Fibroblast of villous mesenchyme (primary cell): ENCODE results near the gene ACSBG1. TPM values are rescaled to one million over a fixed set of nuclear protein-coding genes. Genes with fewer than 3 reads are reported as not detected.

Experiments used
- DNase-seq: peaks from one replicate; pipeline ENCODE4 v3.0.0-alpha.2; 2010; ENCODE audit warnings: low read depth
- H3K4me3 ChIP-seq: 2 replicates; pipeline ENCODE4 v1.5.1; 2011; ENCODE audit warnings: low read depth, mild to moderate bottlenecking, low read length
- total RNA-seq: library from RNA; depleted of rRNA; stranded (reverse); fragments of >200 nt; gene quantifications from 2 replicates; pipeline ENCODE4 v1.2.3, GENCODE V29; 2012
- TF ChIP-seq, protein P1 (sequence below): IDR thresholded peaks from 2 replicates; pipeline ENCODE4 v1.5.1; 2012; ENCODE audit warnings: low read depth, mild to moderate bottlenecking, low read length; ENCODE audit not compliant: insufficient read depth

ACSBG1 gene
- total RNA-seq, 1 donor, result under 0.01 TPM

DNA sequence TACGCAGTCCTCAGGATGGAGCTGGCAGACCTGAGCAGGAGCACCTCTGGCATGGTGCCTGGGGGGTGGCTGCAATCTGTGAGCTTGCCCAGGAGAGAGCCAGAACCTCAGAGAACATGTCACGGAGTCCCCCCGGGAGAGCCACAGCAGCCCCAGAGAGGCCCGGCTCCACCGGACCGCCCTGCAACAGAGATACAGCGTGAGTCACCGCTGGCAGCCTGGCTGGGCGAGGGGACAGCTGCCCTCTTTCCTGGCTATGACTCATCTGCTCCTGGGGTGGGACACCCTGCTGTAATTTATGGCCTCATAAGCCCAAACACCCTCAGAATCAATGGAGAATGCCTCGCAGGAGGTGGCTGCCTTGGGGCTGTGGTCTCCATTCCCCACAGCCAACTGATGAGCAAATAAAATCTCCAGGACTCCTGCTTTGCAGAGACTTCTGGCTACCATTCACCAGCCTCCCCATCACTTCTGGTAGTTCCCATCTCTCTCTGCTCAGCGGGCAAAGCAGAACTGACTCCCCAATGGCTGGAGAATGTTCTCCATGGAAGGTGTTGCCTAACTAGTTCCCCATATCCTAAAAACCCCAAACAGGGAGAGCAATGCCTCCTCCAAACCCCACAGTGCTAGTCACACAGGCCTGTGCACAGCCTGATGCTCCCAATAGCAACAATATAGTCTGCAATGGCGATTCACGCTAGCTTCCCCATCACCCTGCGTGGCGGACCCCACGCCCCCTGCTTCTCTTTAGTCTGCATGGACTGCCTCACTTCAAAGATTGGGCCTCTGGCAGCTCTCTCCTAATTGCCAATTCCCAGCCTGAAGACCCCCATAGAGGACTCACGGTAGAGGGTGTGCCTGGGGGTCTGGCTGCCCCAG, 21.6 kb downstream of the ACSBG1 start:
- H3K4me3 ChIP-seq, result no peak overlapping the region
- TF ChIP-seq, protein P1, sequence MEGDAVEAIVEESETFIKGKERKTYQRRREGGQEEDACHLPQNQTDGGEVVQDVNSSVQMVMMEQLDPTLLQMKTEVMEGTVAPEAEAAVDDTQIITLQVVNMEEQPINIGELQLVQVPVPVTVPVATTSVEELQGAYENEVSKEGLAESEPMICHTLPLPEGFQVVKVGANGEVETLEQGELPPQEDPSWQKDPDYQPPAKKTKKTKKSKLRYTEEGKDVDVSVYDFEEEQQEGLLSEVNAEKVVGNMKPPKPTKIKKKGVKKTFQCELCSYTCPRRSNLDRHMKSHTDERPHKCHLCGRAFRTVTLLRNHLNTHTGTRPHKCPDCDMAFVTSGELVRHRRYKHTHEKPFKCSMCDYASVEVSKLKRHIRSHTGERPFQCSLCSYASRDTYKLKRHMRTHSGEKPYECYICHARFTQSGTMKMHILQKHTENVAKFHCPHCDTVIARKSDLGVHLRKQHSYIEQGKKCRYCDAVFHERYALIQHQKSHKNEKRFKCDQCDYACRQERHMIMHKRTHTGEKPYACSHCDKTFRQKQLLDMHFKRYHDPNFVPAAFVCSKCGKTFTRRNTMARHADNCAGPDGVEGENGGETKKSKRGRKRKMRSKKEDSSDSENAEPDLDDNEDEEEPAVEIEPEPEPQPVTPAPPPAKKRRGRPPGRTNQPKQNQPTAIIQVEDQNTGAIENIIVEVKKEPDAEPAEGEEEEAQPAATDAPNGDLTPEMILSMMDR, result no peak
- peak; percentile 82 for DNase-seq

DNA sequence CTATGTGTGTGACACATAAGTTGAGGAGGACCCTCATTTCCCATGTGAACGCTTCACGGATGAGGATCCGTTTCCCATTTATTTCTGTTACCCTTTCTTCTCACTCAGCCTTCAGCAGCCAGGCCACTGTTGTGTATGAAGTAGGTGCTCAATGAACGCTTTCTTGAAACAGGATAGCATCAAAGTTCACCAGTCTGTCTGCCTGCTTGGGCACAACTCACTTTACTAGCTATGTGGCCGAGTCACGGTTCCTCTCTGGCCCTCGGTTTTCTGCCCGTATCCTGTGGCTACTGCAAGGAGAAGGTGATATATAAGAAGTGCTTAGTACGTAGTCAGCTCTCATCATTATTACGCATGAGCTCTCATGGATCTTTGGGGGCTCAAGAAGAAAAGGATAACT, 22.4 kb downstream of the ACSBG1 start:
- DNase-seq, result no peak
- TF ChIP-seq, protein P1, result no peak
- H3K4me3 ChIP-seq, result no peak overlapping the region

- TF ChIP-seq, protein P1, result no peak
- H3K4me3 ChIP-seq, result no peak overlapping the region
- DNase-seq, result peak; percentile 62
These were observed 23.0 kb downstream of the ACSBG1 start for GRCh38 chr15:78211189-78211921.

GRCh38 chr15:78210349-78210717, 24.0 kb downstream of the ACSBG1 start:
- no peak for DNase-seq
- TF ChIP-seq, protein P1, result no peak
- H3K4me3 ChIP-seq, result no peak overlapping the region

DNA sequence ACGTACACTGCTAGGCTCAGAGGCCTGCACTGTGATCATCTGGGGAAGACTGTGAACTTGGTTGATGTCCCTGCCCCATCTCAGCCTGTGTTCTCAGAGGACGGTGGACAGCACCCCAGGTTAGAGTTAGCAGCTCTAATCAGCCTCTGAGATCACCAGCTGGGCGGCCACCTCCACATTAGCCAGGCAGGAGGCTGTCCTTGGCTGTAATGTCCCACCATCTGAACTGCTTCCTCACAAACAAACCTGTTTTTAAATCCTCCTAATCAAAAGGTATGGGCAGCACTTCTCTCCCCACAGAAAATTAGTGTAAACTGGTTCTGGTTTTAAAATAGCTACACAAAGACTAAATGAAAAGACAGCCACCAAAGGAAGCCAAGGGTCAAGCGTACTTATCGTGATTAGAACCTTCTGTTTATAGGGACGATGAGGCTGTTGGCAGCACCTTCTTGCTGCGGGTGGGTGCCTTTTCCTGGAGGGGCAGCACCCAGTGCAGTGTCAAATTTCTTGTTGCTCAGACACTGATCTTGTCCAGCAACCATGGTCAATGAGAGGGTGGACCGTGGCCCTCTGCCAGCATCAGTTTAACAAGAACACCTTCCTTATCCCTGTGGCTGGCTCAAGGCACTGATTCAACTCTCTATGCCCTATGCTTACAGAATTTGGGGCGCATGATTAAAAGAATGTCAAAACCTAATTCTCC, 24.6 kb downstream of the ACSBG1 start:
- TF ChIP-seq, protein P1, result no peak
- DNase-seq, result peak; percentile 14

DNA sequence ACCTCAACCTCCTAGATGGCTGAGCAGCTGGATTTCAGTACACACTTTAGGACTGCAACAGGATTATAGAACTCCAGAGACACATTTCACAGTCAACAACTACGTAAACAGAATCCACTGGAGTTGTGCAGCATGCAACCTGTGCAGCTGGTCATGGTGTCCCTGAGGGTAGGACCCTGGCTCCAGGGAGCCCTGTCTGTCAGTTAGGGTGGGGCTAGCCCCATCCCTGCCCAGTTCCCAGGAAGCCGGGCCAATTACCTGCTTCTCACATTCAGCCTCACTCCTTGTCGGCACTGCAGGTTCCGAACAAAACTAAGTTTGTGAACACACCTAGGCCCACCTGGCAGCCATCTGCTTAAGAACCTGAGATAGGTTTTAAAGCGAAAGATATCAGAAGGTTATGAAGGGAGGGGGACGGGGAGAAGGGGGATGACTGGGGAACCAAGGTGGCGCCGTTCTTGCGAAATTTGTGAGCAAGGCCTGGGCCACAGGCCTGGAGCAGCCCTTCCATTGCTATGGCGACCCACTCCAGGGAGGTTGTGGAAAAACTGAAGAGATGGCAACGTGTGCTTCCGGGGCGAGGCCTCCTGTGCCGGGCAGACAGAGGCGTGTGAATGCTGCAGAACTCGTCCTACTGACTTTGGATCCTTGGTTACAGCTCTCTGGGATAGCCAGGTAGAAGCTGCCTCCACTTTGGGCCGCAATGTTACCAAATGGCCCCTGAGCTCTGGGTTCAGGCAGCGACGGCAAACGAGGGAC, 25.3 kb downstream of the ACSBG1 start:
- H3K4me3 ChIP-seq, result no peak overlapping the region
- TF ChIP-seq, protein P1, result no peak
- DNase-seq, result no peak

More for the DNA sequence above, 24.6 kb downstream of the ACSBG1 start:
- no peak overlapping the region for H3K4me3 ChIP-seq
